ENCODE results near the gene MEX3D. TPM values are rescaled to one million over a fixed set of nuclear protein-coding genes. Genes with fewer than 3 reads are reported as not detected.

MEX3D gene
- total RNA-seq, 2 experiments from 2014 or later = 5.0 to 5.5 TPM

GRCh38 chr19:1585243-1585580 is 17.1 kb upstream of the MEX3D start:
- intact Hi-C loops (cut with micrococcal nuclease) = no loop called here
- DNase-seq (no peak), ATAC-seq (no peak)
- TF ChIP-seq CTCF (IDR thresholded peaks at IDR 0.05) = no peak
- Mint-ChIP-seq H3K4me1 (ENCODE audit: low read depth) (peaks cover 16% of the 10 kb centered on the region), H3K27ac (no peak overlapping the region), H3K4me3 (no peak overlapping the region), H3K9me3 (no peaks in the 10 kb centered on the region), H3K36me3 (ENCODE audit: low read depth) (peaks cover 27% of the 10 kb centered on the region), H3K27me3 (no peaks in the 10 kb centered on the region)
- ChIA-PET POLR2A (no interaction called here), CTCF (no interaction called here)

GRCh38 chr19:1584500-1585242 is 16.5 kb upstream of the MEX3D start:
- no peak for TF ChIP-seq CTCF (IDR thresholded peaks at IDR 0.05)
- Mint-ChIP-seq H3K4me1 (ENCODE audit: low read depth) (peaks cover 14% of the 10 kb centered on the region), H3K27me3 (no peaks in the 10 kb centered on the region), H3K9me3 (no peaks in the 10 kb centered on the region), H3K27ac (no peak overlapping the region), H3K4me3 (no peak overlapping the region), H3K36me3 (ENCODE audit: low read depth) (peaks cover 29% of the 10 kb centered on the region)
- ATAC-seq (no peak), DNase-seq (no peak)
- intact Hi-C loops (cut with micrococcal nuclease) = no loop called here
- ChIA-PET POLR2A (interaction anchor here (1.2 kb wide), 1 partner anchor 49 kb away, joined by 3 read pairs; no protein-coding TSS in a partner anchor), CTCF (no interaction called here)

GRCh38 chr19:1582201-1582600 is 14.1 kb upstream of the MEX3D start:
- Mint-ChIP-seq H3K27me3 (no peaks in the 10 kb centered on the region), H3K9me3 (no peaks in the 10 kb centered on the region), H3K36me3 (ENCODE audit: low read depth) (peaks cover 28% of the 10 kb centered on the region), H3K4me1 (ENCODE audit: low read depth) (peaks cover 6% of the 10 kb centered on the region), H3K4me3 (no peak overlapping the region), H3K27ac (no peak overlapping the region)
- POLR2A ChIA-PET = interaction anchor here (1.3 to 1.4 kb wide), 2 partner anchors 8 to 32 kb away, joined by 4 to 6 read pairs; no protein-coding TSS in a partner anchor
- CTCF ChIA-PET = no interaction called here
- DNase-seq (no peak), ATAC-seq (no peak)
- no peak for TF ChIP-seq CTCF (IDR thresholded peaks at IDR 0.05)
- intact Hi-C loops (cut with micrococcal nuclease) = no loop called here

- peaks cover 27% of the 10 kb centered on the region for H3K36me3 Mint-ChIP-seq (ENCODE audit: low read depth)
- DNase-seq = no peak
- intact Hi-C loops (cut with micrococcal nuclease) = no loop called here
- no peak for TF ChIP-seq CTCF (IDR thresholded peaks at IDR 0.05)
- peaks cover 2% of the 10 kb centered on the region for H3K4me1 Mint-ChIP-seq (ENCODE audit: low read depth)
- H3K27ac Mint-ChIP-seq = no peak overlapping the region
- no peak for ATAC-seq
- no peaks in the 10 kb centered on the region for H3K9me3 Mint-ChIP-seq
- ChIA-PET POLR2A (interaction anchor here (1.3 kb wide), 1 partner anchor 10 kb away, joined by 6 read pairs; no protein-coding TSS in a partner anchor), CTCF (interaction anchor here (1.0 kb wide), 1 partner anchor 35 kb away, joined by 3 read pairs; no protein-coding TSS in a partner anchor)
- no peak overlapping the region for H3K4me3 Mint-ChIP-seq
- no peaks in the 10 kb centered on the region for H3K27me3 Mint-ChIP-seq
Measured at GRCh38 chr19:1580957-1581356, 12.8 kb upstream of the MEX3D start.

GRCh38 chr19:1580382-1580781 is 12.3 kb upstream of the MEX3D start:
- DNase-seq (no peak), ATAC-seq (no peak)
- intact Hi-C loops (cut with micrococcal nuclease) = no loop called here
- POLR2A ChIA-PET = no interaction called here
- TF ChIP-seq CTCF (IDR thresholded peaks at IDR 0.05) = no peak
- H3K9me3 Mint-ChIP-seq = no peaks in the 10 kb centered on the region
- H3K4me1 Mint-ChIP-seq (ENCODE audit: low read depth) = no peaks in the 10 kb centered on the region
- no peak overlapping the region for H3K4me3 Mint-ChIP-seq
- H3K27me3 Mint-ChIP-seq = no peaks in the 10 kb centered on the region
- CTCF ChIA-PET = no interaction called here
- no peak overlapping the region for H3K27ac Mint-ChIP-seq
- peaks cover 21% of the 10 kb centered on the region for H3K36me3 Mint-ChIP-seq (ENCODE audit: low read depth)
